ENCODE results near the gene RBMX.
"Not testable (repeated sequence)": the region's sequence is repeated elsewhere in the genome, so short reads cannot be mapped to it uniquely, and the experiment has no call there.

The RBMX gene

DNA sequence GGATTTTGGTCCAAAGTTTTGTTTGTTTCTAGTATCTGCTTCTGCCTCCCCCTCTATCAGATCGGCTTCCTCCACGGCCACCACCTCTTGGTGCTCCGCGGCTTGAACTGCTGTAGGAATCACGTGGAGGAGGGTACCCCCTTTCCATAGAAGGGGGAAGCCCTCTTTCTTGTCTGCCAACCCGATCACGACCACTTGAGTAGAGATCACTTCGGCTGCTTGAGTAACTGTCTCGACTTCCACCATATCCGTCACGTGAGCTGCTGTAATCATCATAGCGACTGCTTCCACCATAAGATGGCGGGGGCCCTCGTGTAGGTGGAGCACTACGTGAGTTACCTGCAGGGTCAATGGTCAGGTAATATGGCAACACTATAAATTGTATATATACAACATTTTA is 6.4 kb downstream of the RBMX start:
- not testable (repeated sequence) for DNase-seq

DNA sequence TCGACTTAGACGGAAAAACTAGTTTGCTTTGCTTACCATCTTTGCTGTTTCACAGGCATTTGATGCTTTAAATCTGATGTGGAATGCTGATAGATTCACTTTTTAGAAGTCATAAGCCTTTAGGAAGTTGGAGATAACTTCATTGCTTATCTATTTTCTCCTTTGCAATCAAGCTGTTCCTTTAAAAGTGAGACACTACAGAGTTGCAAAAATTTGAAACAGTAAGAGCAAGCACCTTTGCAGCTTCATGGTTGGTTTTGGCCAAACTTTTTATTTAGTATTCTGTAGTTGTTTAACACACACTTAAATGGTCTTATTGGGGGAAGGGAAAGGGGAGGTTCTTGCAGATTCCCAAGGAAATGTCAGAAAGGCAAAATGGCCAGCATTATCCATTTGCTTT is 7.3 kb downstream of the RBMX start:
- DNase-seq, result not testable (repeated sequence)

GRCh38 chrX:136872091-136872700 is 8.3 kb downstream of the RBMX start:
- DNase-seq, result no peak

- no peak for DNase-seq
These were observed 10.5 kb downstream of the RBMX start for GRCh38 chrX:136870064-136870463.

- no peak for DNase-seq
These were observed 12.1 kb downstream of the RBMX start for GRCh38 chrX:136868283-136869055.

DNA sequence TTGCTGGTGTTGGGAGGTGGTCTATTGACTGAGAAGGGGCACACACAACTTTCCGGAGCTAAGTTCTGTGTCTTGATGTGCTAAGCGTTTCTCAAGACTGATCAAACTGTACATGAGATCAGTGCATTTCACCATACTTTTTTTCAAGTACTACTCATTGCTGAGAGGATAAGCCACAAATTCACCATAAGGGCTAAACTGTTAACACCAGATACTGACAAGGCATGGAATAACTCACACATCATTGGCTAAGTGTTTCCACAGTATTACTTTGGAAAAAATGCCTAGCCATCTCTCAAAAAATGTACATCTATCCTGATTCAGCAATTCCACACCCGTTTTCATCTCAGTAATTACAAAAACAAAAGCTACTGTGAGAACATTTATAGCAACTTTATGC is 13.0 kb downstream of the RBMX start:
- no peak for DNase-seq

DNA sequence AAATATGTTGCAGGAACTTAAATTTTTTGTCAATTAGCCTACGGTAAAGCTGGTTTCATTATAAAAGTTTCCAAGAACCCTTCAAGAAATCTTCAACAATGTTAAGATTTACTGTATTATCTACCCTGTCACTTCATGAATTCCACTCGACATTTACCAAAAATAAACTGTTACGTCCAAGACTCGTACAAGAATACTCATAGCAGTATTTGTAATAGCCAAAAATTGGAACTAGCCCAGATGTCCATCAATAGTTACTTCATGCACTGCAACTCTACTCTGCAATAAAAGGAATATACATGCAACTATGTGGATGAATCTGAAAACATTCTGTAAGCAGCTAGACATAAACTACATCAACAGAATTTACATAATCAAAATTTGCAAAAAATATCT is 13.4 kb downstream of the RBMX start:
- no peak for DNase-seq

GRCh38 chrX:136866337-136867095 is 14.0 kb downstream of the RBMX start:
- no peak for DNase-seq

DNA sequence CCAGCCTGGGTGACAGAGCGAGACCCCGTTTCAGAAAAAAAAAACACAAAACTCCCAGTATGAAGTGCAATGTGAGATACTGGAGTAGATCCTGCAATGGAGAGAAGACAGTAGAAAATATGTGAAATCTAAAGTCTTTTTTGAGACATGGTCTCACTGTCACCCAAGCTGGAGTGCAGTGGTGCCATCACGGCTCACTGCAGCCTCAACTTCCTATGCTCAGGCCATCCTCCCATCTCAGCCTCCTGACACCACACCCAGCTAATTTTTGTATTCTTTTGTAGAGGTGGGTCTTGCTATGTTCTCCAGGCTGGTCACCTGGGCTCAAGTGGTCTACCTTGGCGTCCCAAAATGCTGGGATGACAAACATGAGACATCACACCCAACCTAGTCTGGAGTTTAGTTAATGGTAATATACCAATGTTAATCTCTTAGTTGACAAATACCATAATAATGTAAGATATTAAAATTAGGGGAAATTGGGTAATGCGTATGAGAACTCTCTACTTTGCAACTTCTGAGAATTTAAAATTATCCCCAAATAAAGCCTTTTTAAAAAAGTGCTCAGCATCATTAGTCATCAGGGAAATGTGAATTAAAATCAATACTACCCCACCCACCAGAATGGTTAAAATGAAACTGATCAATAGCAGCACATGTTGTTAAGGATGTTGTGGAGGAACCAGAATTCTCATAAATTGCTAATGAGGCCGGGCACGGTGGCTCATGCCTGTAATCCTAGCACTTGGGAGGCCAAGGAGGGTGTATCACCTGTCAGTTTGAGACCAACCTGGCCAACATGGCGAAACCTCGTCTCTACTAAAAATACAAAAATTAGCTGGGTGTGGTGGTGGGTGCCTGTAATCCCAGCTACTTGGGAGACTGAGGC is 15.0 kb downstream of the RBMX start:
- DNase-seq, result no peak

DNA sequence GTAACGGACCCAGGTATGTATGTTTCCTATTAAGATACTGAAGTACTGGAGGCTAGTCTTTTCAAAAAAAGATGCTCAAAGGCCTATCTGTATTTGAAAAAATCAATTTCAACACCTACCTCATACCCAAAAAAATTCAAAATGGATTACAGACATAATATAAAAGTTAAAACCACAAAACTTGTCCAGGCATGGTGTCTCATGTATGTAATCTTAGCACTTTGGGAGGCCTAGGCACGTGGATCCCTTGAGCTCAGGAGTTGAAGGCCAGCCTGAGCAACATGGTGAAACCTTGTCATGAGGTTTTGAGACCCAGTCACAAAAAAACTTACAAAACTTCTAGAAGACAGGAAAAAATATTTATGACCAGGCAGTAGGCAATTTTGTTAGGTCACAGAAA is 16.7 kb downstream of the RBMX start:
- no peak for DNase-seq

- no peak for DNase-seq
These were observed 18.0 kb downstream of the RBMX start for GRCh38 chrX:136862546-136862945.

DNA sequence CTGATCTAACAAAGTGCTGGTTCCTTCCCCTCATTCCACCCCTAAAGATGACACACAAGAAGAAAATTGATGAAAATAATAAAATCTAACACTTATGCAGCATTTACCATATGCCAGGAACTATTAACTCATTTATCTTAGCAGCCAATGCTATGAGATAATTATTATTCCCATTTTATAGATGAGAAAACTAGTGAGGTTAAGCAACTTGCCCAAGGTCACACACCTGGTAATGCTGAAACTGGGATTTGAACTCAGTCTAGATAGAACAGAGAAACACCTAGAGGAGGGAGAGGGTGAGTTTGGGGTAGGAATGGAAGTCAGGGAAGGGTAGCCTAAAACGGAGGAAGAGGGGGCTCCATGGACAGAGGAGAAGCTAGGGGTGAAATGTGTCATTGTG is 18.6 kb downstream of the RBMX start:
- no peak for DNase-seq

DNA sequence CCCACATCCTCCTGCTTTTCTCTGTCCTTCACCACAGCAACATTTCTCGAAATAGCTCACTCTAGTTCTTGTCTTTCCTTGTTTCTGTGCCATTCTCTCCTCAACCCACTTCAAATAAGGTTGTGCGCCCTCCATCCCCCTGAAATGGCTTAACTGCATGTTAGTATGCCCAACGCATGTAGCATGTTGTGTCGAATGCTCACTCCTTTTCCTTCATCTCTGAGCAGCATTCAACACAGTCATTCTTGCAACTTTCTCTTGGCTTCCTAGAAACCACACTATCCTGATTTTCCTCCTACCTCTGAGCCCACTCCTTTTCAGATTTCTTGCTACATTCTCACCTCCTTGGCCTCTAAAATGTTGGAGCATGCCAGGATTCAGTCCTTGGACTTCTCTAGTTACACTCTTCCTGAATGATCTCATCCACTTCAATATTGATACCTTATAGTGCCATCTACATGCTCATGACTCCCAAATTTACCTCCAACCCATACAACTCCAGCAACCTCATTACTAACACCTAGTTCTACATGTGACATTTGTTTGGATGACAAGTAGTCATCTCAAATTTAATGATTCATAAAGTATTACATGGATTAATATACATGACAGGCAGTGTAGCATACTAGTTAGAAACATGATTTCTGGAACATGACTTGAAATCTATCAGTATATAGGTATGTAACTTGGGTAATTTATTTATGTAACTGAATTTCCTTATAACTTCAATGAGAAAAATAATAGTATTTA is 22.3 kb downstream of the RBMX start:
- DNase-seq, result no peak

GRCh38 chrX:136856551-136856950 is 24.0 kb downstream of the RBMX start:
- DNase-seq, result no peak

GRCh38 chrX:136856050-136856449 is 24.5 kb downstream of the RBMX start:
- DNase-seq, result no peak

GRCh38 chrX:136851526-136851925 is 29.0 kb downstream of the RBMX start:
- no peak for DNase-seq

- no peak for DNase-seq
These were observed 29.9 kb downstream of the RBMX start for GRCh38 chrX:136850441-136851175.

DNA sequence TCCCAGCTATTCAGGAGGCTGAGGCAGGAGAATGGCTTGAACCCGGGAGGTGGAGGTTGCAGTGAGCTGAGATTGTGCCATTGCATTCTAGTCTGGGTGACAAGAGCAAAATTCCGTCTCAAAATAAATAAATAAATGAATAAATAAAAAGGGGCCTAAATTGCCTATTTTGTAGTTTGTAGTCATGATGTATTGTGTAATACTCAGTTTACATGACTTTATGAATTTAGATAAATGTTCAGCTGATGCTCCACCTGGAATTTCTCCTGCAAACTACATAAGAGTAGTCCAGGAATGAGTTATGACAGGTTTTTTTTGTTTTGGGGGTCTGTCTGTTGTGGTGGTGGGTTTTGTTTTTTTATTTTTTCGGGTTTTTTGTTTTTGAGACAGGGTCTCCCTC is 31.1 kb downstream of the RBMX start:
- no peak for DNase-seq

- DNase-seq, result no peak
These were observed 32.7 kb downstream of the RBMX start for GRCh38 chrX:136847874-136848273.

GRCh38 chrX:136839196-136839595 is 41.3 kb downstream of the RBMX start:
- no peak for DNase-seq

DNA sequence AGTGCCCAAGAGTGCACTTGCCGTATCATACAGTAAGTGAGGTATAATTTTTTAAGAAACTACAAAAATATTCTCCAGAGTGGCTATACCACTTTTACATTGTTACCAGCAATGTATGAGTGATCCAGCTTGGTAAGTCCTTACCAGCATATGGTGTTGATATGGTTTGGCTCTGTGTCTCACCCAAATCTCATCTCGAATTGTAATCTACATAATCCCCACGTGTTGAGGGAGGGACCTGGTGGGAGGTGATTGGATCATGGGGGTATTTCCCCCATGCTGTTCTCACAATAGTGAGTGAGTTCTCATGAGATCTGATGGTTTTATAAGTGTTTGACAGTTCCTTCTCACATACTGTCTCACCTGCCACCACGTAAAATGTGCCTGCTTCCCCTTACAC is 44.8 kb downstream of the RBMX start:
- DNase-seq, result no peak

- no peak for DNase-seq
These were observed 51.1 kb downstream of the RBMX start for GRCh38 chrX:136829413-136829812.

Measured in CD4-positive, alpha-beta T cell treated with Interleukin-10 for 1 hour (primary cell).